ENCODE data around the gene USP6NL.

GRCh38 chr10:11513727-11514126 is 97.7 kb downstream of the USP6NL start:
- TF ChIP-seq CTCF (IDR thresholded peaks at IDR 0.05) (no peak), POLR2A (IDR thresholded peaks at IDR 0.05; ENCODE audit: low read depth) (no peak)

Data from esophagus muscularis mucosa (tissue), 3 donors.